Endothelial cell of umbilical vein (primary cell): ENCODE results near the gene USH1C. TPM values are rescaled to one million over a fixed set of nuclear protein-coding genes. Genes with fewer than 3 reads are reported as not detected.

Experiments
- BruUV-seq: library from RNA; stranded (reverse); fragments of 400-500 nt; replicated peaks from 2 replicates; lab custom pipeline; 2021; lab: Mats Ljungman, UMichigan
- CTCF ChIA-PET: fragments of 300-600, 350-600 bp; sonication (Branson Sonifier 250); formaldehyde crosslinking; loops from one replicate; lab custom pipeline; 2021; ENCODE audit warnings: antibody characterized with exemption, inconsistent platforms; lab: Charles Lee
- POLR2A ChIA-PET: fragments of 300-600, 350-600 bp; sonication (Branson Sonifier 250); formaldehyde crosslinking; loops from one replicate; lab custom pipeline; 2021; ENCODE audit warnings: antibody characterized with exemption, inconsistent platforms; lab: Charles Lee
- DNase-seq: peaks from one replicate; pipeline ENCODE4 v3.0.0-alpha.2; 2011; ENCODE audit warnings: low read depth, low spot score
- FAIRE-seq: peaks from 2 replicates; lab custom pipeline; 2011; peaks lifted over from hg19 to GRCh38; lab: Jason Lieb, UNC
- H2AFZ ChIP-seq: 2 replicates; pipeline ENCODE4 v1.6.0; 2012; ENCODE audit warnings: low read depth, low read length, control low read depth, inconsistent platforms
- H3K27ac ChIP-seq: 2 replicates; pipeline ENCODE4 v1.5.1; 2011; ENCODE audit warnings: low read depth, mild to moderate bottlenecking, control low read depth, low read length, moderate library complexity; ENCODE audit not compliant: insufficient read depth
- H3K27me3 ChIP-seq, 2 experiments: 2 replicates each; pipeline versions ENCODE4 v1.6.0 to v1.6.1; 2011; ENCODE audit warnings: low read length in 2 of 2, mixed read lengths in 1 of 2; ENCODE audit not compliant: control insufficient read depth in 2 of 2, insufficient read depth in 2 of 2
- H3K36me3 ChIP-seq, 2 experiments: 2 replicates in 1 of 2; 3 replicates in 1 of 2; pipeline ENCODE4 v1.5.1; 2011; ENCODE audit warnings: low read length in 2 of 2, mild to moderate bottlenecking in 1 of 2, moderate library complexity in 1 of 2; ENCODE audit not compliant: control insufficient read depth in 2 of 2, insufficient read depth in 2 of 2; ENCODE audit errors: extremely low read depth in 1 of 2
- H3K4me1 ChIP-seq: 3 replicates; pipeline ENCODE4 v1.5.1; 2011; ENCODE audit warnings: mild to moderate bottlenecking, low read length; ENCODE audit not compliant: control insufficient read depth, insufficient read depth; ENCODE audit errors: extremely low read depth
- H3K4me2 ChIP-seq: 2 replicates; pipeline ENCODE4 v1.6.1; 2011; ENCODE audit warnings: low read length, control low read depth, mixed read lengths; ENCODE audit not compliant: insufficient read depth
- H3K4me3 ChIP-seq, 3 experiments: fragments of 200-600 bp in 1 of 3; sonication (generic), shearing (Covaris generic) in 1 of 3; replicated peaks in 1 of 3; 2 replicates each; pipeline ENCODE4 v1.5.1; 2011 to 2016; ENCODE audit warnings: control low read depth in 3 of 3, low read length in 3 of 3, mild to moderate bottlenecking in 2 of 3, inconsistent platforms in 1 of 3, low read depth in 1 of 3, moderate library complexity in 1 of 3; ENCODE audit not compliant: insufficient read depth in 1 of 3
- H3K79me2 ChIP-seq: 2 replicates; pipeline ENCODE4 v1.6.0; 2012; ENCODE audit warnings: low read length, inconsistent platforms; ENCODE audit not compliant: control insufficient read depth, insufficient read depth
- H3K9ac ChIP-seq: replicated peaks from 2 replicates; pipeline ENCODE3; 2011; ENCODE audit warnings: low read length, control low read depth; ENCODE audit not compliant: insufficient read depth; ENCODE audit errors: extremely low read depth
- H3K9me1 ChIP-seq: replicated peaks from 3 replicates; pipeline ENCODE4 v1.6.0; 2011; ENCODE audit warnings: mild to moderate bottlenecking, low read length; ENCODE audit not compliant: control insufficient read depth, insufficient read depth; ENCODE audit errors: extremely low read depth
- H3K9me3 ChIP-seq: replicated peaks from 2 replicates; pipeline ENCODE4 v1.5.1; 2012; ENCODE audit warnings: low read length, inconsistent platforms; ENCODE audit not compliant: control insufficient read depth, insufficient read depth
- H4K20me1 ChIP-seq: replicated peaks from 2 replicates; pipeline ENCODE3; 2011; ENCODE audit warnings: mild to moderate bottlenecking, low read length; ENCODE audit not compliant: control insufficient read depth, insufficient read depth; ENCODE audit errors: extremely low read depth
- FOS ChIP-seq: IDR thresholded peaks from 2 replicates; pipeline ENCODE4 v1.6.1; 2011; ENCODE audit warnings: mild to moderate bottlenecking, low read length, moderate library complexity, borderline replicate concordance; ENCODE audit not compliant: insufficient read depth
- GATA2 ChIP-seq: IDR thresholded peaks from 2 replicates; pipeline ENCODE4 v1.7.0; 2011; ENCODE audit warnings: low read depth, mild to moderate bottlenecking, moderate library complexity, mixed read lengths, low read length; ENCODE audit not compliant: insufficient read length, insufficient read depth
- MYC ChIP-seq: IDR thresholded peaks from one replicate; pipeline ENCODE4 v1.6.1; 2011; ENCODE audit warnings: mild to moderate bottlenecking, low read depth, low read length
- POLR2A ChIP-seq: IDR thresholded peaks from 2 replicates; pipeline ENCODE4 v1.6.1; 2012; ENCODE audit warnings: low read depth, mild to moderate bottlenecking, control low read depth, low read length
- POLR2AphosphoS5 ChIP-seq: IDR thresholded peaks from 2 replicates; pipeline ENCODE4 v1.6.1; 2012; ENCODE audit warnings: low read depth, mild to moderate bottlenecking, control low read depth, low read length, moderate library complexity; ENCODE audit not compliant: insufficient read depth
- dilution Hi-C: fragments of 300-500 bp; cut with MboI; formaldehyde crosslinking; loops from one replicate; pipeline ENCODE4 v1.15.0; 2019; ENCODE audit warnings: low sequenced_read_pairs; ENCODE audit not compliant: extremely low pct_ligation_motif_present
- intact Hi-C: fragments of 100-400 bp; cut with micrococcal nuclease; formaldehyde crosslinking; loops from one replicate; pipeline ENCODE4 v1.10.0; 2022
- polyA plus RNA-seq, 4 experiments: library from polyadenylated mRNA; depleted of rRNA in 3 of 4; stranded (reverse) in 3 of 4; unstranded in 1 of 4; fragments of >200 nt; gene quantifications; 2 replicates each; pipeline versions ENCODE4 v1.2.1 to v1.2.3, GENCODE V29; 2011 to 2012; ENCODE audit warnings: missing spikeins in 1 of 4
- total RNA-seq: library from RNA; stranded (reverse); gene quantifications from 2 replicates; pipeline ENCODE4 v1.2.3, GENCODE V29; 2021
- TF ChIP-seq, protein P1 (sequence below), 2 donors: IDR thresholded peaks; 1 replicate in 1 of 2; 2 replicates in 1 of 2; pipeline ENCODE4 v1.5.1; 2011; ENCODE audit warnings: low read length in 2 of 2, mild to moderate bottlenecking in 2 of 2, moderate library complexity in 2 of 2, control low read depth in 1 of 2, inconsistent platforms in 1 of 2, low read depth in 1 of 2; ENCODE audit not compliant: insufficient read depth in 1 of 2; ENCODE audit errors: extremely low read depth in 1 of 2

USH1C gene
- total and polyA plus RNA-seq, 2 donors (not counting 3 experiments of a cell fraction or from before 2014, with no cell fraction given), result not detected

DNA sequence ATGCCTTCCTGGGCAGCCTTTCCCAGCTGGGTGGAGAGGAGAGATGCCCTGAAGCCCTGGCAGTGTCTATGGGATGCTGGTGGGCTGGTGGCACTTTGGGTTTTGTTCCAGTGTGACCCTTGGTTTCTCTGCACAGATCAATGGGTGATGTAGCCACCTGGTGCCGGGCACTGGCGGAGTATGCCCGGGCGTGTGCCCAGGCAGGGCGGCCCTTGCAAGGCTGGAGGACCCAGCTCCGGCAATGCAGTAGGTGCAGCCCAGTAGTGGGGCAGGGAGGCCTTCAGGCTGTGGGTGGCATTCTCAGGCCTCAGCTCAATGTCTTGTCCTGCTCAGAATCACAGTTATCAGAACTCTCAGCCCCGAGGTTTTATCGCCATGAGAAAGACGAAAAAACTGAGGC is 14.7 kb upstream of the USH1C start:
- CTCF ChIA-PET, result interaction anchor here (0.9 kb wide), 1 partner anchor 31 kb away, joined by 3 read pairs; no protein-coding TSS in a partner anchor
- intact Hi-C loops, result no loop called here
- no peak for DNase-seq

More for the DNA sequence above, 14.7 kb upstream of the USH1C start:
- H3K27me3 ChIP-seq, result no peaks in the 10 kb centered on the region
- H3K4me2 ChIP-seq, result no peak overlapping the region
- H3K9me3 ChIP-seq, result no peaks in the 10 kb centered on the region
- no peaks in the 10 kb centered on the region for H3K79me2 ChIP-seq
- POLR2A ChIA-PET, result no interaction called here
- H3K9ac ChIP-seq, result no peak overlapping the region
- BruUV-seq, result no TSS peak
- H3K9me1 ChIP-seq, result no peaks in the 10 kb centered on the region
- H3K36me3 ChIP-seq, result no peaks in the 10 kb centered on the region
- no peak overlapping the region for H3K27ac ChIP-seq
- no peaks in the 10 kb centered on the region for H4K20me1 ChIP-seq
- dilution Hi-C loops, result no loop called here
- no peak for FAIRE-seq
- no peak overlapping the region for H3K4me3 ChIP-seq
- no peak overlapping the region for H2AFZ ChIP-seq
- no peaks in the 10 kb centered on the region for H3K4me1 ChIP-seq
- TF ChIP-seq, protein P1, sequence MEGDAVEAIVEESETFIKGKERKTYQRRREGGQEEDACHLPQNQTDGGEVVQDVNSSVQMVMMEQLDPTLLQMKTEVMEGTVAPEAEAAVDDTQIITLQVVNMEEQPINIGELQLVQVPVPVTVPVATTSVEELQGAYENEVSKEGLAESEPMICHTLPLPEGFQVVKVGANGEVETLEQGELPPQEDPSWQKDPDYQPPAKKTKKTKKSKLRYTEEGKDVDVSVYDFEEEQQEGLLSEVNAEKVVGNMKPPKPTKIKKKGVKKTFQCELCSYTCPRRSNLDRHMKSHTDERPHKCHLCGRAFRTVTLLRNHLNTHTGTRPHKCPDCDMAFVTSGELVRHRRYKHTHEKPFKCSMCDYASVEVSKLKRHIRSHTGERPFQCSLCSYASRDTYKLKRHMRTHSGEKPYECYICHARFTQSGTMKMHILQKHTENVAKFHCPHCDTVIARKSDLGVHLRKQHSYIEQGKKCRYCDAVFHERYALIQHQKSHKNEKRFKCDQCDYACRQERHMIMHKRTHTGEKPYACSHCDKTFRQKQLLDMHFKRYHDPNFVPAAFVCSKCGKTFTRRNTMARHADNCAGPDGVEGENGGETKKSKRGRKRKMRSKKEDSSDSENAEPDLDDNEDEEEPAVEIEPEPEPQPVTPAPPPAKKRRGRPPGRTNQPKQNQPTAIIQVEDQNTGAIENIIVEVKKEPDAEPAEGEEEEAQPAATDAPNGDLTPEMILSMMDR (IDR thresholded peaks at IDR 0.05; ENCODE audit: extremely low read depth in 1 of 2, insufficient read depth in 1 of 2, low read depth in 1 of 2, low read length in 2 of 2), result no peak
- TF ChIP-seq MYC, result no peak
- no peak for TF ChIP-seq GATA2
- no peak for TF ChIP-seq POLR2A
- no peak for TF ChIP-seq POLR2AphosphoS5
- TF ChIP-seq FOS, result no peak
